IgD-negative memory B cell (primary cell): Measurements from ENCODE around the gene SLC8A1. TPM values are rescaled to one million over a fixed set of nuclear protein-coding genes. Genes with fewer than 3 reads are reported as not detected.

Source experiments
- H3K27ac Mint-ChIP-seq, 3 donors: one replicate each; pipeline ENCODE4 v1.8.0; 2020 to 2022; ENCODE audit warnings: mild to moderate bottlenecking in 3 of 3, mixed read lengths in 3 of 3, moderate library complexity in 1 of 3
- H3K27me3 Mint-ChIP-seq: one replicate; pipeline ENCODE4 v1.8.0; 2021; ENCODE audit warnings: mixed read lengths
- H3K36me3 Mint-ChIP-seq: one replicate; pipeline ENCODE4 v1.8.0; 2020; ENCODE audit warnings: mild to moderate bottlenecking, mixed read lengths
- H3K4me1 Mint-ChIP-seq, 3 donors: one replicate each; pipeline ENCODE4 v1.8.0; 2020 to 2022; ENCODE audit warnings: mixed read lengths in 3 of 3, mild to moderate bottlenecking in 1 of 3
- H3K4me3 Mint-ChIP-seq, 4 donors: one replicate each; pipeline ENCODE4 v1.8.0; 2020 to 2022; ENCODE audit warnings: mild to moderate bottlenecking in 4 of 4, mixed read lengths in 4 of 4, moderate library complexity in 3 of 4
- H3K9me3 Mint-ChIP-seq, 3 donors: one replicate each; pipeline ENCODE4 v1.8.0; 2020 to 2021; ENCODE audit warnings: mixed read lengths in 3 of 3, mild to moderate bottlenecking in 1 of 3
- polyA plus RNA-seq: library from polyadenylated mRNA; unstranded; fragments of 300-500 nt; fragmentation: Illumina TruSeq; gene quantifications from one replicate; pipeline ENCODE4 v1.2.3, GENCODE V29; 2021

Gene SLC8A1
- polyA plus RNA-seq, 1 donor from 2014 or later = not detected

- Mint-ChIP-seq H3K4me3 (no peak overlapping the region), H3K4me1 (peaks cover 0 to 2% (median 0%) of the 10 kb centered on the region in 3 donors), H3K9me3 (no peaks in the 10 kb centered on the region), H3K27me3 (no peaks in the 10 kb centered on the region), H3K36me3 (no peaks in the 10 kb centered on the region), H3K27ac (no peak overlapping the region)
Observed at GRCh38 chr2:40348665-40349064, 103.2 kb downstream of the SLC8A1 start.

- Mint-ChIP-seq H3K4me1 (peaks cover 0 to 2% (median 0%) of the 10 kb centered on the region in 3 donors), H3K27ac (no peak overlapping the region), H3K36me3 (no peaks in the 10 kb centered on the region), H3K4me3 (no peak overlapping the region), H3K9me3 (no peaks in the 10 kb centered on the region), H3K27me3 (no peaks in the 10 kb centered on the region)
Observed at GRCh38 chr2:40348038-40348437, 103.9 kb downstream of the SLC8A1 start.

GRCh38 chr2:40346535-40347354 lies 105.1 kb downstream of the SLC8A1 start:
- no peaks in the 10 kb centered on the region for H3K36me3 Mint-ChIP-seq
- H3K27ac Mint-ChIP-seq = no peak overlapping the region
- no peaks in the 10 kb centered on the region for H3K9me3 Mint-ChIP-seq
- H3K4me1 Mint-ChIP-seq = peaks cover 0 to 2% (median 0%) of the 10 kb centered on the region in 3 donors
- H3K4me3 Mint-ChIP-seq = peak overlapping the region in 1 of 4 donors; percentile 3
- H3K27me3 Mint-ChIP-seq = no peaks in the 10 kb centered on the region

- H3K4me1 Mint-ChIP-seq = peaks cover 0 to 2% (median 0%) of the 10 kb centered on the region in 3 donors
- H3K36me3 Mint-ChIP-seq = no peaks in the 10 kb centered on the region
- no peak overlapping the region for H3K4me3 Mint-ChIP-seq
- H3K27ac Mint-ChIP-seq = no peak overlapping the region
- no peaks in the 10 kb centered on the region for H3K27me3 Mint-ChIP-seq
- H3K9me3 Mint-ChIP-seq = no peaks in the 10 kb centered on the region
Observed at GRCh38 chr2:40344364-40344763, 107.5 kb downstream of the SLC8A1 start.

GRCh38 chr2:40343902-40344301 lies 108.0 kb downstream of the SLC8A1 start:
- Mint-ChIP-seq H3K4me3 (no peak overlapping the region), H3K4me1 (peaks cover 0 to 2% (median 0%) of the 10 kb centered on the region in 3 donors), H3K9me3 (no peaks in the 10 kb centered on the region), H3K27ac (no peak overlapping the region), H3K27me3 (peaks cover 3% of the 10 kb centered on the region), H3K36me3 (no peaks in the 10 kb centered on the region)

- Mint-ChIP-seq H3K27me3 (peaks cover 3% of the 10 kb centered on the region), H3K4me3 (no peak overlapping the region), H3K4me1 (no peaks in the 10 kb centered on the region), H3K9me3 (no peaks in the 10 kb centered on the region), H3K36me3 (no peaks in the 10 kb centered on the region), H3K27ac (no peak overlapping the region)
Observed at GRCh38 chr2:40341198-40341597, 110.7 kb downstream of the SLC8A1 start.

GRCh38 chr2:40339026-40339425 lies 112.9 kb downstream of the SLC8A1 start:
- no peak overlapping the region for H3K27ac Mint-ChIP-seq
- no peaks in the 10 kb centered on the region for H3K9me3 Mint-ChIP-seq
- H3K27me3 Mint-ChIP-seq = peaks cover 3% of the 10 kb centered on the region
- H3K36me3 Mint-ChIP-seq = no peaks in the 10 kb centered on the region
- H3K4me3 Mint-ChIP-seq = no peak overlapping the region
- H3K4me1 Mint-ChIP-seq = no peaks in the 10 kb centered on the region

GRCh38 chr2:40332191-40332826 lies 119.6 kb downstream of the SLC8A1 start:
- no peaks in the 10 kb centered on the region for H3K4me1 Mint-ChIP-seq
- no peaks in the 10 kb centered on the region for H3K27me3 Mint-ChIP-seq
- H3K9me3 Mint-ChIP-seq = no peaks in the 10 kb centered on the region
- no peak overlapping the region for H3K27ac Mint-ChIP-seq
- H3K4me3 Mint-ChIP-seq = no peak overlapping the region
- H3K36me3 Mint-ChIP-seq = no peaks in the 10 kb centered on the region

- H3K4me1 Mint-ChIP-seq = no peaks in the 10 kb centered on the region
- H3K36me3 Mint-ChIP-seq = no peaks in the 10 kb centered on the region
- no peaks in the 10 kb centered on the region for H3K27me3 Mint-ChIP-seq
- no peak overlapping the region for H3K4me3 Mint-ChIP-seq
- H3K27ac Mint-ChIP-seq = no peak overlapping the region
- H3K9me3 Mint-ChIP-seq = no peaks in the 10 kb centered on the region
Observed at GRCh38 chr2:40330096-40330495, 121.8 kb downstream of the SLC8A1 start.

GRCh38 chr2:40329739-40330030 lies 122.2 kb downstream of the SLC8A1 start:
- H3K4me1 Mint-ChIP-seq = no peaks in the 10 kb centered on the region
- no peaks in the 10 kb centered on the region for H3K9me3 Mint-ChIP-seq
- H3K27ac Mint-ChIP-seq = no peak overlapping the region
- no peak overlapping the region for H3K4me3 Mint-ChIP-seq
- no peaks in the 10 kb centered on the region for H3K36me3 Mint-ChIP-seq
- no peaks in the 10 kb centered on the region for H3K27me3 Mint-ChIP-seq

- H3K4me1 Mint-ChIP-seq = peaks cover 0 to 10% (median 3%) of the 10 kb centered on the region in 3 donors
- H3K27me3 Mint-ChIP-seq = peaks cover 3% of the 10 kb centered on the region
- no peak overlapping the region for H3K27ac Mint-ChIP-seq
- no peaks in the 10 kb centered on the region for H3K9me3 Mint-ChIP-seq
- no peak overlapping the region for H3K4me3 Mint-ChIP-seq
- H3K36me3 Mint-ChIP-seq = no peaks in the 10 kb centered on the region
Observed at GRCh38 chr2:40325116-40325515, 126.8 kb downstream of the SLC8A1 start.

- Mint-ChIP-seq H3K36me3 (no peaks in the 10 kb centered on the region), H3K27me3 (peaks cover 3% of the 10 kb centered on the region), H3K4me3 (no peak overlapping the region), H3K4me1 (peaks cover 0 to 10% (median 3%) of the 10 kb centered on the region in 3 donors), H3K9me3 (no peaks in the 10 kb centered on the region), H3K27ac (no peak overlapping the region)
Observed at GRCh38 chr2:40324656-40325055, 127.2 kb downstream of the SLC8A1 start.

- no peaks in the 10 kb centered on the region for H3K9me3 Mint-ChIP-seq
- peaks cover 0 to 10% (median 5%) of the 10 kb centered on the region in 3 donors for H3K4me1 Mint-ChIP-seq
Observed at GRCh38 chr2:40321822-40322221, 130.1 kb downstream of the SLC8A1 start.

GRCh38 chr2:40321016-40321623 lies 130.8 kb downstream of the SLC8A1 start:
- H3K36me3 Mint-ChIP-seq = no peaks in the 10 kb centered on the region
- peaks cover 3% of the 10 kb centered on the region for H3K27me3 Mint-ChIP-seq
- H3K4me3 Mint-ChIP-seq = peak overlapping the region in 1 of 4 donors; percentile 13
- H3K27ac Mint-ChIP-seq = no peak overlapping the region
- H3K4me1 Mint-ChIP-seq = peaks cover 0 to 10% (median 5%) of the 10 kb centered on the region in 3 donors
- H3K9me3 Mint-ChIP-seq = no peaks in the 10 kb centered on the region

More at GRCh38 chr2:40321822-40322221, 130.1 kb downstream of the SLC8A1 start:
- Mint-ChIP-seq H3K36me3 (no peaks in the 10 kb centered on the region), H3K4me3 (no peak overlapping the region), H3K27me3 (peaks cover 3% of the 10 kb centered on the region), H3K27ac (peak overlapping the region in 1 of 3 donors; percentile 0)

- no peak overlapping the region for H3K27ac Mint-ChIP-seq
- peaks cover 0 to 10% (median 5%) of the 10 kb centered on the region in 3 donors for H3K4me1 Mint-ChIP-seq
- H3K4me3 Mint-ChIP-seq = no peak overlapping the region
- H3K9me3 Mint-ChIP-seq = peaks cover 0 to 7% (median 0%) of the 10 kb centered on the region in 3 donors
- H3K27me3 Mint-ChIP-seq = peaks cover 3% of the 10 kb centered on the region
- H3K36me3 Mint-ChIP-seq = no peaks in the 10 kb centered on the region
Observed at GRCh38 chr2:40318921-40319320, 133.0 kb downstream of the SLC8A1 start.
